DLD1 (cell line): ENCODE measurements around the gene KCNK5.

Experiments used
- in situ Hi-C: cut with HindIII; loops from 2 replicates; pipeline ENCODE4 v1.10.0; 2017; ENCODE audit warnings: low sequenced_read_pairs

The KCNK5 gene

DNA sequence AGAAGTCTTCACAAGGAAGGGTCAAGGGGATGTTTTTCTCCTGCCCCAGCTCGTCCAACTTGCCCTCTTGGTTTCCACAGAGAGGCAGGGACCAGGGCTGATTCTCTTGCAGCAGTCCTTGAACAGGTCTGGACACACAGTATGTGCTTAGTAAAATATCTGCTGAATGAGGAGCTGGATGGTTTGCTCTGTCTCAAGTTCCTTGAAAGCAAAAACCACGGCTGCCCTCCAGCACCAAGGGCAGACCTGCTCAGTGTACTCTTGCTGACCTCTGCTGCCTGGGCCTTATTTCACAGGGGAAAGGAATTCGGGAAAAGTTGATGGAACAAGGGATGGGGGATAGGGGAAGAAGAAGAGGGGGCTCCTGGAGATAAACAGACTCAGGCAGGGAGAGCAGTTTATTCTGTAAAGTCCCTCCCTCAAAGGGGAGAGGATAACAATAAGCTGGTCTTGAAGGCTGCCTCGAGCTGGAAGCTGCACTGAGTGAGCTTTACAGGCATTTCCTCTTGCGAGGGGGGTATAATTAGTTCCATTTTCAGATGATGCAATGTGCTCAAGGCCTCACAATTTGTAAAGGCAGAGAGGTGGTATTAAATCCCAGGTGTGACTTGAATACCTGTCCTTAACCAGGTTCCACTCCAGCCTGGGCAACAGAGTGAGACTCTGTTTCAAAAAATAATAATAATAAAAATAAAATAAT, 10.3 kb downstream of the KCNK5 start:
- in situ Hi-C loops: no loop called here

GRCh38 chr6:39217177-39217864, 12.0 kb downstream of the KCNK5 start:
- in situ Hi-C loops: no loop called here

DNA sequence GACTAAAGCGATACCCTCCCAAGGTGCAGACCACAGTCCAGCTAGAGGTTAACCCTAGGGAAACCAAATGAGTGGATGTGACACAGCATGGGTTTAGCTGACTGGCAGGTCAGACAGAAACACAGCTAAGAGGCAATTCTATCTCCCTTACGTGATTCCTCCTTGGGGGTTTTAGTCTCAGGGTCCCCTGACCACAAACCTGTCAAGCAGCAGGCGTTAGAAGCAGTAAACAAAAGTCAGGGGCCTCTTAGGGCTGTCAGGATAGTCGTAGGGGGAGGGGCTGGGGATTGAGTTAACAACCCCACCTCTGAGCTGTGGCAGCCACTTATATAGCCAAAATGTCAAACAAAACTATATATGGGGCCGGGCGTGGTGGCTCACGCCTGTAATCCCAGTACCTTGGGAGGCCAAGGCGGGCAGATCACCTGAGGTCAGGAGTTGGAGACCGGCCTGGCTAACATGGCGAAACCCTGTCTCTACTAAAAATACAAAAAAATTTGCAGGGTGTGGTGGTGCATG, 13.6 kb downstream of the KCNK5 start:
- in situ Hi-C loops: no loop called here

GRCh38 chr6:39214846-39215639, 14.2 kb downstream of the KCNK5 start:
- in situ Hi-C loops: no loop called here

DNA sequence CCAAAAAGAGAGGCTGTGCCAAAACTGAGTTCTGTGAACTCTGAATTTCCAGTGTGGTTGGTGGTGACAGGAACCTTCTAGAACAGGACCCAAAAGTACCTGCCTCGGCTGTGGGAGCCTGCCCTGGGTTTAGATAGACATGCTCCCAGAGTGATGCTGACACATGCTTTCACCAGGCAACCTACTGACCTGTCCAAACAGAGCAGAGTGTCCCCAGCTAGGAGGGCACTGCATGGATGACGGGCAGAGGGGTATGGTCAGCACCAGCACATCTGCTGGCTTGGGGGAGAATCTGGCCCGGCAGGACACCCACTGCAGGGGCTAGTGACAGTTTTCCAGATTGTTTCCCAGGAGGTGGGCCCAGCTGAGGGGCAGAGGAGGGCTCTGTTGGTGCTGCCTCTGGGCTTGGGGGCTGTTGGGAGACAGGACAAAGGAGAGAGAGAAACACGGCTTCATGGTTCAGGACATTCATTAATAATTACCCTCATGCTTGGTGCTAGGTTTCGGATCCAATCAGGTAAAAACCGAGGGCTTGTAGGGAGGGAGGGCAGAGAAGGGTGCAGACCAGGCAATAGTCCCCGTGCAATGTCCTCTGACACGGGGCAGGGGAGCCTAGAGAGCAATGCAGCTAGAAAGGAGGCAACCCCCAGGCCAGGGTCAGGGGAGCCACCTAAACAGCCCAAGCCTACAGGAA, 15.0 kb downstream of the KCNK5 start:
- in situ Hi-C loops: no loop called here

DNA sequence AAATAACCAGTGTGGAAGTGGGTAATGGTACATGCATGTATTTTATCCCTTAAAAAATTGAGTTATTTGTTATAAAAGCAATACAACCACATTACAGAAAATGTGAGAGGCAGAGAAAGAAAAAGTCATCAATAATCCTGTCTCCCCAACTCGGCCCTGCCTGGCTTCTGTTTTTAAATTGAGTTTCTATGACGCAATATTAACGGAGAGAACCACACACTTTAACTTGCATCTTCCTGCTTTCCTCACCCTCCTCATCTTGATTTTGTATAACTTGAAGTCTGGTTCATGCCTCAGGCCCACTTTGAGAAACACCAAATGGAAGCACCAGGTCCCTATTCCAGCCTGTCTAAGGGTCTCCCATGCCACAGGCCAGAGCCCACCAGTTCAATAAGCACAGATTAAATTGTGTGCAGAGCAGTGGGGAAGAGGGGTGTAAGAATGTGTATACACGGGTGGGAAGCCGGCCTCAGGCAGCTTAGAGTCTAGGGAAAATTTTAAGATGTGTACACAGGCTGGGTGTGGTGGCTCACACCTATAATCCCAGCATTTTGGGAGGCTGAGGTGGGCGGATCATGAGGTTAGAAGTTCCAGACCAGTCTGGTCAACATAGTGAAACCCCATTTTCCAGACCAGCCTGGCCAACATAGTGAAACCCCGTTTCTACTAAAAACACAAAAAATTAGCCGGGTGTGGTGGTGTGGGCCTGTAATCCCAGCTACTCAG, 15.9 kb downstream of the KCNK5 start:
- in situ Hi-C loops: no loop called here

GRCh38 chr6:39211183-39211582, 18.1 kb downstream of the KCNK5 start:
- in situ Hi-C loops: no loop called here

GRCh38 chr6:39210450-39210849, 18.8 kb downstream of the KCNK5 start:
- in situ Hi-C loops: no loop called here

- in situ Hi-C loops: no loop called here
Measured at GRCh38 chr6:39209911-39210310, 19.4 kb downstream of the KCNK5 start.

DNA sequence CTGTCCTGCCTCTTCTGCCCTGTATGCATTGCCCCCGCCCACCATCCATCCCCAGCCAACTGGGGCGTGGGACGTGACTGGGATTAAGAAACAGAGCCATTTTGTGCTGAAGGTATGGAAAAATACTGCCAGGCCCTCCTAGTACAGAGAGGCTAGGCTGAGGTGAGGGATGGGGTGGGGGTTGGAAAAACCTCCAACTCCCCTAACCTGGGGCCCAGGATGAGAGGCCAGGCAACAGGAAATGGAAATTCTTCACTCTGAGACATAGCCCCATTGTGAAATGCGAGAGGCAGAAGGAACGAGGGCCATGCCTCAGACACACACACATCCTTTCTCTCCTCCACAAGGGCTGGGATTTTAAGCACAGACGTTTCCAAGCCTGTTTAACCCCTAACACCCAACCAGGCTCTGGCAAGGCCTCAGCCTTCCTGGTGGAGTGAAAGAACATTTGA, 19.9 kb downstream of the KCNK5 start:
- in situ Hi-C loops: no loop called here

DNA sequence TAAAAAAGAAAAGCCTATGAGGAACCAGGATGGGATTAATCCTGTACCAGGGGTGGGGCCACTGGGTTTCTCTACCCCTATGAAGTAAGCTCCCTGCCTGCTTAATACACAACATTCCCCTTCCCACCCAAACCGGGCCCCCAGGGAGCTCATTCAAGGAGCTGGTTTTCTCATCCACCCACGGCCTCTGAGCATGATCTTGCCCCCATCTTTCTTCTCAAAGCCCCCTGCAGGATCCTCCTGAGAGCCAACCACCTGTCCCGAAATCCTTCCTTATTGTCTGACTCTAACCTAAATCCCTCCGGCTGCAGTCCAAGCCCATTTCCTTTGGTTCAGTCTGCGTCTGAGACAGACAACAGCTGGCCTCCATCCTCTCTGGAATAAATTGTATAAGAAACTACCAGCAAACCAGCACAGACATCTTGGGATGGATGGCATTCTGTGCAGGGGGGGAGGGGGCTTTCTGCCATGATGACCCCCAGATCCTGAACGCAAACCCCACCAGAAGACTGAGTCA, 21.0 kb downstream of the KCNK5 start:
- in situ Hi-C loops: no loop called here

GRCh38 chr6:39207416-39208222, 21.7 kb downstream of the KCNK5 start:
- in situ Hi-C loops: no loop called here

GRCh38 chr6:39206250-39206721, 23.0 kb downstream of the KCNK5 start:
- in situ Hi-C loops: no loop called here

GRCh38 chr6:39204646-39205244, 24.5 kb downstream of the KCNK5 start:
- in situ Hi-C loops: no loop called here

DNA sequence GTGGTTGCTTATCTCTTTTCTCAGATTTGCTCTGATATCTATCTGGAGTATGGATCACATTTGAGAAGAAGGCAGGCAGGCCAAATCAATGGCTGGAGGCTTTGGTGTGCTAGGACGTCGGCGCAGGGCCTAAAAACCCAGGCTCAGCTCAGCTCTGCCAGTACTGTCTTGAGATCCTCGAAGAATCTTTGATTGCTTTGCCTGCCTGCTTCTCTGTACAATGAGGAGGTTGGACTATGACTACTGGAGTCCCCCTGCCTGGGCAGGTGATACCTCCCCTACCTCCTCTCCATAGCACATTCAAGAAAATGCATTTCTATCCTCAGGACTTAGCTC, 25.1 kb downstream of the KCNK5 start:
- in situ Hi-C loops: no loop called here

GRCh38 chr6:39203436-39204159, 25.7 kb downstream of the KCNK5 start:
- in situ Hi-C loops: no loop called here

DNA sequence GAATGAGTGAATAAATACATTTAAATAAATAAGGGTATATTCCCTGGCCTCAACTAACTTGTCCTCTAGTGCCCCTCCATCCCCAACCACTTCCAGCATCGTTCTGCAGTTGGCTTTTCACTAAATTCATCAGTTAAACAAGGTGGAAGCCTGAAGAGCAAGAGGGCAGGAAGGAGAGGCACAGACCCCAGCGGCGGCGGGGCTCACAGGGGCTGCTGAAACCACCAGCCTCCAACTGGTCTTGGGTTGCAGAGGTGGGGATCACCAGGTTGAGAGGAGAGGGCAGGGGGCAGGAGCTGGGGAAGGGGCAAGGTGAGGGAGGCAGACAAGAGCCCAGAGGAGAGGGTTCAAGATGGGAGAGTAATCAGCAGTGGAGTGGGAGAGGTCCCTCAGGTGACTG, 27.1 kb downstream of the KCNK5 start:
- in situ Hi-C loops: no loop called here

- in situ Hi-C loops: no loop called here
Measured at GRCh38 chr6:39200498-39201020, 28.7 kb downstream of the KCNK5 start.
